Right atrium auricular region (tissue), 2 donors: ENCODE data around the gene CCDC188. TPM values are rescaled to one million over a fixed set of nuclear protein-coding genes. Genes with fewer than 3 reads are reported as not detected.

Experiments used
- DNase-seq: peaks from one replicate; pipeline ENCODE4 v3.0.0-alpha.2; 2019; ENCODE audit warnings: low spot score
- H3K27ac ChIP-seq, 2 donors: fragments of 200-600 bp; sonication (generic); 1 replicate in 1 of 2; 2 replicates in 1 of 2; pipeline ENCODE4 v1.5.1; 2016 to 2019
- H3K27me3 ChIP-seq, 2 donors: fragments of 200-600 bp; sonication (generic); one replicate each; pipeline versions ENCODE4 v1.5.1 to v1.6.0; 2017 to 2019
- H3K36me3 ChIP-seq: fragments of 200-600 bp; sonication (generic); one replicate; pipeline ENCODE4 v1.5.1; 2016
- H3K4me1 ChIP-seq, 2 donors: fragments of 200-600 bp; sonication (generic); one replicate each; pipeline versions ENCODE4 v1.5.1 to v1.6.0; 2017 to 2019
- H3K4me3 ChIP-seq, 2 donors: fragments of 200-600 bp; sonication (generic); 1 replicate in 1 of 2; 2 replicates in 1 of 2; pipeline ENCODE4 v1.5.1; 2017 to 2019; ENCODE audit warnings: mild to moderate bottlenecking in 1 of 2, moderate library complexity in 1 of 2
- H3K9me3 ChIP-seq, 2 donors: fragments of 200-600 bp; sonication (generic); one replicate each; pipeline ENCODE4 v1.5.1; 2019
- total RNA-seq, 2 donors: library from RNA; depleted of rRNA; stranded (reverse); fragments of >200 nt; gene quantifications; one replicate each; pipeline ENCODE4 v1.1.0, GENCODE V29; 2016
- TF ChIP-seq, protein P1 (sequence below), 2 donors: fragments of 200-600 bp; sonication (generic); IDR thresholded peaks; one replicate each; pipeline ENCODE4 v1.5.1; 2019; ENCODE audit warnings: antibody characterized with exemption in 2 of 2

The CCDC188 gene
- total RNA-seq, 2 donors from 2014 or later = 0.43 TPM; not detected in 1

DNA sequence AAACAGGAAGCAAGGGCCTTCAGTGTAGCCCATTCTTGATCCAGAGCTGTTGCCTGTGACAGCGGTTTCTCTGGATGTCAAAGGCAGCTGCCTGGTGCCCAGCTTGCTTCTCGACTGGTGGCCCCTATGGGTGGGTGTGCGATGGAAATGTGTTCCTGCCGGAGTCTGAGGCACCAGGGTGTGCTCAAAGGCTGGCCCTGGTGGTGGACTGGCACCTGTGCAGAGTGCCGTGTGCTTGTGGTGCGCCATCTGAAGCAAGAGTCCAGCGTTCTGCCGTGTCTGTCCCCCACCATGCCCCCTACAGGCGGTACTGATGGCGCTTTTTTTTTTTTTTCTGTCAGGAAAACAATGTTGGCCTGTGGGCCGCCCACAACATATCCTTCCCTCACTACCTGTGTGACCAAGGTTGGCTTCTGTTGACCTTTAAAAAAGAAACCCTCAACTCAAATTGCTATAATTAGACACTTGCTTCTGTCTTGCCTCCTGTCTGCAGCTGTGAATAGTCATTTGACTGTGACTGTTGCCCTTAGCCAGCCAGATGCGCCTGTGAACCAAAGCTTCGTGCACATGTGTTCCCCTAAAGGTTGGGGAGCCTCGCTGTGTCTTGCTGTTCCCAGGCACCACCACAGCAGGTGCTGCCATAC, 39.7 kb downstream of the CCDC188 start:
- Histone ChIP-seq H3K9me3 (no peaks in the 10 kb centered on the region), H3K36me3 (peaks cover 88% of the 10 kb centered on the region), H3K27me3 (no peaks in the 10 kb centered on the region), H3K4me1 (peaks cover 0 to 10% of the 10 kb centered on the region in 2 donors), H3K27ac (no peak overlapping the region), H3K4me3 (no peak overlapping the region)
- DNase-seq = no peak
- TF ChIP-seq, protein P1, sequence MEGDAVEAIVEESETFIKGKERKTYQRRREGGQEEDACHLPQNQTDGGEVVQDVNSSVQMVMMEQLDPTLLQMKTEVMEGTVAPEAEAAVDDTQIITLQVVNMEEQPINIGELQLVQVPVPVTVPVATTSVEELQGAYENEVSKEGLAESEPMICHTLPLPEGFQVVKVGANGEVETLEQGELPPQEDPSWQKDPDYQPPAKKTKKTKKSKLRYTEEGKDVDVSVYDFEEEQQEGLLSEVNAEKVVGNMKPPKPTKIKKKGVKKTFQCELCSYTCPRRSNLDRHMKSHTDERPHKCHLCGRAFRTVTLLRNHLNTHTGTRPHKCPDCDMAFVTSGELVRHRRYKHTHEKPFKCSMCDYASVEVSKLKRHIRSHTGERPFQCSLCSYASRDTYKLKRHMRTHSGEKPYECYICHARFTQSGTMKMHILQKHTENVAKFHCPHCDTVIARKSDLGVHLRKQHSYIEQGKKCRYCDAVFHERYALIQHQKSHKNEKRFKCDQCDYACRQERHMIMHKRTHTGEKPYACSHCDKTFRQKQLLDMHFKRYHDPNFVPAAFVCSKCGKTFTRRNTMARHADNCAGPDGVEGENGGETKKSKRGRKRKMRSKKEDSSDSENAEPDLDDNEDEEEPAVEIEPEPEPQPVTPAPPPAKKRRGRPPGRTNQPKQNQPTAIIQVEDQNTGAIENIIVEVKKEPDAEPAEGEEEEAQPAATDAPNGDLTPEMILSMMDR (IDR thresholded peaks at IDR 0.05) = peak in 1 of 2 donors; percentile 42

DNA sequence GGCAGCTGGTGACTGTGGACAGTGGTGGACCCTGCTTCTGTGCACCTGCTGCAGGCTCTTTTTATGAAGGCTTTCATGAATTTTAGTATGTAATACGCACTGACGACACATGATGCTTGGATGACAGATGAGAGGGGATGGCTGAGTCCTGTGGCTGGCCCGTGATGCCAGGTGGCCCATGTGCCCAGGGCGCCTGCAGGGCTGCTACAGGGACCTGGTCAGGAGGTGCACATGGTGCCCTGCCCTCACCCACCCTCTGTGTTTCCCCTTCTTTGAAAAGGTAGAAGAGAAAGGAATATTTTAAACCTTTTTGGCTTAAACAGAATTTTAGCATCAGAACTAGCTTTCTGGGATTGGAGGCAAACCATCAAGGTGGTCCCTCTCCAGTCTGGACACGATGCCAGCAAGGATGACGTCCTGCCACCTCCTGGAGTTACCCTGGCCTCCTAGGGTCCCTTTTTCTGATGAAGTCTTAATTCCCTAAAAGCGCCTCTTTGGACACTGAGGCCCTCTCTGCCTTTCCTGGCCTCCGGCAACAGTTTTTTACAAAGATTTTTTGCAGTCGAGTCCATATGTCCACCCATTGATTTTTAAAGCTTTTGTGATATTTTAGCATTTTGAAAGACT, 40.4 kb downstream of the CCDC188 start:
- peaks cover 0 to 3% of the 10 kb centered on the region in 2 donors for H3K4me1 ChIP-seq
- no peak overlapping the region for H3K27ac ChIP-seq
- no peak for DNase-seq
- TF ChIP-seq, protein P1 (IDR thresholded peaks at IDR 0.05) = no peak
- no peaks in the 10 kb centered on the region for H3K9me3 ChIP-seq
- H3K4me3 ChIP-seq = no peak overlapping the region
- peaks cover 95% of the 10 kb centered on the region for H3K36me3 ChIP-seq
- H3K27me3 ChIP-seq = no peaks in the 10 kb centered on the region

DNA sequence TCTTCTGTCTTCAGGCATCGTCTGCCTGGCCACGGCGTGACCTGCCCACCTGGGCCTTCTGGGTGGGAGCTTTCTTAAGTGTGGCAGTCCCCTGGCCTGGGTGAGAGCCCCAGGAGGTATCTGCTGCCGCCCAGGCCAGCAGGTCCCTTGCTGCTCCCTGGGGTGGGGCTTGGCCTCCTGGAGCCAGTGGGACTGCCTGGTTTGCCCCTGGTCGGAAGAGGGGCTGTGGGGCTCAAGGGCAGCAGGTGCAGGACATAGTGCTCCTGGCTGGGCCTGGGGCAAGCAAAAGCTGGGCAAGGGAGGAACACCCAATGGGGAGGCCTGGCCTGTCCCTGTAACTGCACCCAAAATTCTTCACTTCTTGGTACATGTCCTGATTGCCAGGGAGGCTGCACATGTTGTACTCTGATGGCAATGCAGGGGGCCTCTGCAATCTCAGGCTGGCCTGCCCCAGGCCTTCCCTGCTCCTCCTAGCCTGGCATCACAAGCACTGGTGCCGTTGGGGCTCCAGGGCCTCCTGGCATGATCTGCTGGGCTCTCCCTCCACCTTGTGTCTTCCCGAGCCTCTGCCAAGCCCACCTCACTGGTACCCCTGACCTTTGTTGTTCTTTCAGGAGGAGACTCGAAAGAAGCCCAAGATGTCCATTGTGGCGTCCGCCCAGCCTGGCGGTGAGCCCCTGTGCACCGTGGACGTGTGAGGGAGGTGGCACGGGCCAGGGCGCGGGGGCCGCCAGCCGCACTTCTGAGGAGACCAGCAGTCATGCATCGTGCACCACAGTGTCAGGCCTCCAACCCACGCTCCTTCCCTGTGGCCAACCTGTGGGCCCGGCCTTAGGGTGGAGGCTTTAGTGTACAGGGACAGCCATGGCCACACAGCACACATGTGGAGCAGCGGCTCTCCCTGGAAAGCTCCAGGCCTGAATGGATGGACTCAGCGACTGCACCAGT, 41.2 kb downstream of the CCDC188 start:
- Histone ChIP-seq H3K36me3 (peaks cover 97% of the 10 kb centered on the region), H3K4me1 (no peaks in the 10 kb centered on the region), H3K9me3 (no peaks in the 10 kb centered on the region), H3K27me3 (no peaks in the 10 kb centered on the region), H3K27ac (no peak overlapping the region), H3K4me3 (no peak overlapping the region)
- no peak for DNase-seq
- TF ChIP-seq, protein P1 (IDR thresholded peaks at IDR 0.05) = no peak

DNA sequence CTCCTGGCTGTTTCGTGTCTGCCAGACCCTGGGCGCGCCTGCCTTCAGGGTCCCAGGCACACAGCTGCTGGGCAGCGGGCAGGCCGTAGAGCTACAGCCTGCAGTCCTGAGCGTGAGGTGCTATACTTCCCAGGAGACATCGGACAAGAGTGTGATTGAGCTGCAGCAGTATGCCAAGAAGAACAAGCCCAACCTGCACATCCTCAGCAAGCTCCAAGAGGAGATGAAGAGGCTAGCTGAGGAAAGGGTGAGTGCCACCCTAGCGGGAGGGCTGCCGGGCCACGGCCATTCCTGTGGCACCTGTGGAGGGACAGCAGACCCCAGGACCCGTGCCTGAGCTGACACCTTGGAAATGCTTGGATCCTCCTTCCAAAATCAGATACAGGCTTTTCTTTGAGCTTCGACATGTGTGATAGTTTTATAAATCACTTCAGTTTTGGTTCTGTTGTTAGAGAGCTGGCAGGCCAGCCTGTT, 42.1 kb downstream of the CCDC188 start:
- TF ChIP-seq, protein P1 (IDR thresholded peaks at IDR 0.05) = no peak
- Histone ChIP-seq H3K36me3 (peaks cover 91% of the 10 kb centered on the region), H3K9me3 (no peaks in the 10 kb centered on the region), H3K27ac (no peak overlapping the region), H3K4me3 (no peak overlapping the region), H3K4me1 (no peaks in the 10 kb centered on the region), H3K27me3 (no peaks in the 10 kb centered on the region)
- DNase-seq = no peak

DNA sequence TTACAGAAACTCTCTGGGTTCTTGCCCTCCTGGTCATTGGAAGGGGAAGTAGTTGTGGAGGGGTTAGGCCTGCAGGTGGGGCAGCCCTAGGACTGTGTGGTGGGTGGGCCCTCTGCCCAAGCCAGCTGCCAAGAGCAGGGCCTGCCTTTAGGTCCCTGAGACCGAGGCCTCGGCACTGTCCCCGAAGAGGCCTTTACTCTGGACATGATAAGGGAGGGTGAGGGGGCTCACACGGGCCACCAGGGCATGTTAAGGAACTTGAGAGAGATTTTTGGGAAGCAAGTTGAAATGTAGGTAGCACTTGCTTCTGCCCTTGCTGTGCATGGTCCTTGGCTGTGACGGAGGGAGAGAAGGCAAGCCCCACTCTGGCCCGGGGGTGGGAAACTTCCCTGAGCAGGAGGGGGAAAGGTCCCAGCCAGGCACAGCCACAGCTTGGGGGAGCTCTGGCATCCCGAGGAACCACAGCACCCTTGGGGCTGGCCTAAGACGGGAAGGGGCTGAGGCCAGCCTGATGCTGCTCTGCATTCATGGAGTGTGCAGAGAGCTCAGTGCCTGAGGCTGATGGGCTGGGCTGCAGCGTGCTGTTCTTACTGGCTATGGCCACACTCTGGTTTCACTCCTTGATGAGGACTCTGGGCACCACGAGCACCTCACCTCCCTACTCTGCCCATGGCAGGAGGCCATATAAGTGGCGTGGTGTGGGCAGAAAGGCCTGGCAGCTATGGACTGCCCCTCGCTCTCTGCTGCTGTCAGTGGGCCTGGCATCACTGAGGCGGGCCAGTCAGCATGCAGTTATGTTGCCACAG, 42.7 kb downstream of the CCDC188 start:
- no peak for DNase-seq
- H3K27ac ChIP-seq = no peak overlapping the region
- H3K27me3 ChIP-seq = no peaks in the 10 kb centered on the region
- H3K4me1 ChIP-seq = no peaks in the 10 kb centered on the region
- no peaks in the 10 kb centered on the region for H3K9me3 ChIP-seq
- TF ChIP-seq, protein P1 (IDR thresholded peaks at IDR 0.05) = no peak
- H3K36me3 ChIP-seq = peaks cover 85% of the 10 kb centered on the region
- H3K4me3 ChIP-seq = no peak overlapping the region
